GM19328 (cell line): Measurements from ENCODE around the gene P2RX2.

ENCODE experiments used
- ATAC-seq: cut with Tn5 transposase; IDR thresholded peaks from one replicate; pipeline ENCODE4 v1.9.1; 2021; ENCODE audit warnings: mild to moderate bottlenecking, moderate library complexity; ENCODE audit not compliant: unreplicated experiment

Gene P2RX2

GRCh38 chr12:132618683-132619043 lies at the start of gene P2RX2:
Gene P2RX2 (plus strand): TSS chr12:132618776. CDS start chr12:132618817, 41 bp downstream.
- ATAC-seq, result no peak

GRCh38 chr12:132568826-132569480 lies 49.6 kb upstream of the P2RX2 start:
- no peak for ATAC-seq

- no peak for ATAC-seq
Observed at GRCh38 chr12:132569856-132570480, 48.6 kb upstream of the P2RX2 start.

- no peak for ATAC-seq
Observed at GRCh38 chr12:132570635-132571034, 47.9 kb upstream of the P2RX2 start.

GRCh38 chr12:132571051-132571450 lies 47.5 kb upstream of the P2RX2 start:
- no peak for ATAC-seq

- ATAC-seq, result no peak
Observed at GRCh38 chr12:132571598-132571997, 47.0 kb upstream of the P2RX2 start.

GRCh38 chr12:132572106-132572505 lies 46.5 kb upstream of the P2RX2 start:
- no peak for ATAC-seq

- ATAC-seq, result no peak
Observed at GRCh38 chr12:132572801-132573760, 45.5 kb upstream of the P2RX2 start.

- ATAC-seq, result no peak
Observed at GRCh38 chr12:132574271-132574996, 44.1 kb upstream of the P2RX2 start.

GRCh38 chr12:132575661-132576060 lies 42.9 kb upstream of the P2RX2 start:
- ATAC-seq, result no peak

- no peak for ATAC-seq
Observed at GRCh38 chr12:132576701-132577100, 41.9 kb upstream of the P2RX2 start.

- no peak for ATAC-seq
Observed at GRCh38 chr12:132577191-132577920, 41.2 kb upstream of the P2RX2 start.

GRCh38 chr12:132578118-132578517 lies 40.5 kb upstream of the P2RX2 start:
- ATAC-seq, result no peak

- ATAC-seq, result no peak
Observed at GRCh38 chr12:132578826-132579225, 39.8 kb upstream of the P2RX2 start.

GRCh38 chr12:132579744-132580143 lies 38.8 kb upstream of the P2RX2 start:
- no peak for ATAC-seq

- no peak for ATAC-seq
Observed at GRCh38 chr12:132580701-132581292, 37.8 kb upstream of the P2RX2 start.

- no peak for ATAC-seq
Observed at GRCh38 chr12:132581348-132582057, 37.1 kb upstream of the P2RX2 start.

- ATAC-seq, result no peak
Observed at GRCh38 chr12:132582058-132582420, 36.5 kb upstream of the P2RX2 start.
